Activated naive CD4-positive, alpha-beta T cell treated with anti-CD3 and anti-CD28 coated beads, Interleukin-2, amount 10 ng/mL, durations not matched to agents 7 days and 5 days (primary cell): Measurements from ENCODE around the gene PLXNB1.

Experiments
- CTCF ChIA-PET: fragments of 350-600 bp; sonication (Branson Sonifier 250); formaldehyde crosslinking; loops from one replicate; lab custom pipeline; 2021; ENCODE audit warnings: antibody characterized with exemption; lab: Charles Lee
- DNase-seq: peaks from one replicate; pipeline ENCODE4 v3.0.0-alpha.2; 2020
- H3K27ac Mint-ChIP-seq: one replicate; pipeline ENCODE4 v1.8.0; 2021; ENCODE audit warnings: mild to moderate bottlenecking, moderate library complexity, mixed read lengths
- H3K27me3 Mint-ChIP-seq: one replicate; pipeline ENCODE4 v1.8.0; 2021; ENCODE audit warnings: mild to moderate bottlenecking, mixed read lengths
- H3K36me3 Mint-ChIP-seq: one replicate; pipeline ENCODE4 v1.8.0; 2021; ENCODE audit warnings: mixed read lengths
- H3K4me1 Mint-ChIP-seq: one replicate; pipeline ENCODE4 v1.8.0; 2021; ENCODE audit warnings: mixed read lengths
- H3K4me3 Mint-ChIP-seq: one replicate; pipeline ENCODE4 v1.8.0; 2021; ENCODE audit warnings: mild to moderate bottlenecking, moderate library complexity, mixed read lengths
- H3K9me3 Mint-ChIP-seq: one replicate; pipeline ENCODE4 v1.8.0; 2021; ENCODE audit warnings: mixed read lengths

Gene PLXNB1

GRCh38 chr3:48367201-48367600, 62.7 kb downstream of the PLXNB1 start:
- CTCF ChIA-PET, result interaction anchor here (0.7 kb wide), 1 partner anchor 69 kb away, joined by 3 read pairs; no protein-coding TSS in a partner anchor
- DNase-seq, result no peak
- no peak overlapping the region for H3K27ac Mint-ChIP-seq
- no peaks in the 10 kb centered on the region for H3K36me3 Mint-ChIP-seq
- no peak overlapping the region for H3K4me3 Mint-ChIP-seq
- H3K9me3 Mint-ChIP-seq, result peaks cover under 1% of the 10 kb centered on the region
- no peaks in the 10 kb centered on the region for H3K4me1 Mint-ChIP-seq
- H3K27me3 Mint-ChIP-seq, result peaks cover 14% of the 10 kb centered on the region

- CTCF ChIA-PET, result no interaction called here
- Mint-ChIP-seq H3K36me3 (peaks cover 3% of the 10 kb centered on the region), H3K27me3 (peaks cover 18% of the 10 kb centered on the region)
Measured at GRCh38 chr3:48364840-48365239, 65.0 kb downstream of the PLXNB1 start.

GRCh38 chr3:48361928-48362327, 68.0 kb downstream of the PLXNB1 start:
- H3K4me1 Mint-ChIP-seq, result no peaks in the 10 kb centered on the region
- CTCF ChIA-PET, result no interaction called here

More at GRCh38 chr3:48364840-48365239, 65.0 kb downstream of the PLXNB1 start:
- Mint-ChIP-seq H3K27ac (no peak overlapping the region), H3K9me3 (peaks cover 3% of the 10 kb centered on the region), H3K4me3 (no peak overlapping the region), H3K4me1 (no peaks in the 10 kb centered on the region)
- no peak for DNase-seq

GRCh38 chr3:48356419-48356818, 73.5 kb downstream of the PLXNB1 start:
- H3K9me3 Mint-ChIP-seq, result peaks cover 1% of the 10 kb centered on the region
- no peaks in the 10 kb centered on the region for H3K4me1 Mint-ChIP-seq
- no peak for DNase-seq
- CTCF ChIA-PET, result interaction anchor here (1.3 kb wide), 1 partner anchor 44 kb away, joined by 3 read pairs; no protein-coding TSS in a partner anchor
- no peak overlapping the region for H3K27ac Mint-ChIP-seq
- no peak overlapping the region for H3K4me3 Mint-ChIP-seq
- H3K36me3 Mint-ChIP-seq, result peaks cover 3% of the 10 kb centered on the region
- peaks cover 39% of the 10 kb centered on the region for H3K27me3 Mint-ChIP-seq

More at GRCh38 chr3:48361928-48362327, 68.0 kb downstream of the PLXNB1 start:
- Mint-ChIP-seq H3K27me3 (peaks cover 21% of the 10 kb centered on the region), H3K36me3 (peaks cover 3% of the 10 kb centered on the region), H3K4me3 (no peak overlapping the region), H3K9me3 (peaks cover 4% of the 10 kb centered on the region), H3K27ac (no peak overlapping the region)
- DNase-seq, result no peak

DNA sequence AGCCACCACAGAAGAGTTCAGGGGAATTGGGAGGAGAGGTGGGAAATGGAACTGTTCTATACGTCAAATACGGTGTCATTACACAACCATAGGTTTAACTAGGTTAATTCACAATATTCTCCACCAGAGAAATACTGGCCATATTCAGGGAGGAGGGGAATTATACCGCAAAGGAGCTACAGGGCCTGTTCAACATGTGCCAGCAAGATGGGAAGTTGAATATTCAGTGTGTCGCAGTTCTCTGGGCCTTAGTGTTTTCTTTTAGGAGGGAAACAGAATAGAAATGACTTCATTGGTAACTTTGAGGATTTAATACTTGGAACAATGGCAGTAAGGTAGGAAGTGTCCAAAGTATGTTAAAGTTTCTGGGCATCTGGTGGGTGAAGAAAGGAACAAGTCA, 75.9 kb downstream of the PLXNB1 start:
- no peak for DNase-seq
- peaks cover 46% of the 10 kb centered on the region for H3K27me3 Mint-ChIP-seq
- H3K27ac Mint-ChIP-seq, result no peak overlapping the region
- H3K4me1 Mint-ChIP-seq, result no peaks in the 10 kb centered on the region
- no peak overlapping the region for H3K4me3 Mint-ChIP-seq
- CTCF ChIA-PET, result no interaction called here
- H3K9me3 Mint-ChIP-seq, result peaks cover 1% of the 10 kb centered on the region
- H3K36me3 Mint-ChIP-seq, result no peaks in the 10 kb centered on the region
